GM06990 (cell line): ENCODE data around the gene SCNN1B.

ENCODE experiments used
- DNase-seq: peaks from one replicate; pipeline ENCODE4 v3.0.0-alpha.2; 2011; ENCODE audit not compliant: insufficient read length; ENCODE audit errors: extremely low read depth
- H3K27me3 ChIP-seq: replicated peaks from 2 replicates; pipeline ENCODE4 v1.6.0; 2011; ENCODE audit warnings: low read length; ENCODE audit not compliant: control insufficient read depth, insufficient read depth
- H3K36me3 ChIP-seq: 2 replicates; pipeline ENCODE4 v1.5.1; 2011; ENCODE audit warnings: low read length; ENCODE audit not compliant: control insufficient read depth, insufficient read depth
- H3K4me3 ChIP-seq: replicated peaks from 2 replicates; pipeline ENCODE4 v1.5.1; 2011; ENCODE audit warnings: low read depth, mild to moderate bottlenecking, control low read depth, low read length
- CTCF ChIP-seq: IDR thresholded peaks from 2 replicates; pipeline ENCODE4 v1.5.1; 2011; ENCODE audit warnings: low read length, control low read depth, mild to moderate bottlenecking, inconsistent platforms; ENCODE audit not compliant: insufficient read depth, poor library complexity, severe bottlenecking

The SCNN1B gene

DNA sequence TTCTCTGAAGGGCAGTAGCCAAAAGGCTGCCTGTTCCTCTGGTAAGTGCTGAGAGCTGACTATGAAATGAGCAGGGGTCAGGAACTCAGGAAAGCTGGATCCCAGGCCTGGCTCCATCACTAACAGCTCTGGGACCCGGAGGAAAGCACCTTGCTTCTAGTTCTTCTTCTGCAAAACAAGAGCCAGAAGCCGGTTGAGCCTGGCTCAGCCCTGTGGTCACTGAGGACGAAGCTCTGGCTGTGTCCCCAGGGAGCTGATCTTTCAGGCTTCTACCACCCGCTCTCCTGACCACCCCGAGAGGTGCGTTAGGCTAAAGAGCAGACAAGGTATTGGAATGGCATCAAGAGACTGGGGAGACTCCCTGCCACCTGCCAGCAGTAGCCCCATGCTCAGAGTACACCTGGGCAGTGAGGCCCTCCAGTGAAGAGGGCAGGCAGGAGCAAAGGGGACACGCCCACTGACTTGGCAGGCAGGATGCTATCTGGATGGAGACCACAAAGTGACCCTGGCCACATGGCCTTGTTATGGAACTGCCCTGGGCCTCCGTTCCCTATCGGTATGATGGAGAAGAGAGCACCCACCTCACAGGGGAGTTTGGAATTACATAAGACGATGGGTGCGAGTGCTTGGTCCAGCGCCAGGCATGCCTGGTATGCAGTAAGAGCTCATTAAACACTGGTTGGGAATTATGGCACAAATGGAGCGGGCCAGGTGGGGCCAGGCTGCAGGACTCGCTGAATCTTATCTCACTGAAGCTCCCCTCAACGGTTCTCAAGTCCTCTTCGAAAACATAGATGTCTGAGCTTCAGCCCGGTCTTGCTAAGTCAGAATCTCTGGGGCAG is 89.5 kb downstream of the SCNN1B start:
- Histone ChIP-seq H3K36me3 (peaks cover 17% of the 10 kb centered on the region), H3K27me3 (no peaks in the 10 kb centered on the region), H3K4me3 (no peak overlapping the region)
- TF ChIP-seq CTCF, result no peak
- DNase-seq, result no peak

GRCh38 chr16:23392223-23392600 is 90.1 kb downstream of the SCNN1B start:
- H3K36me3 ChIP-seq, result peaks cover 17% of the 10 kb centered on the region
- no peak overlapping the region for H3K4me3 ChIP-seq
- no peak for TF ChIP-seq CTCF
- DNase-seq, result no peak
- no peaks in the 10 kb centered on the region for H3K27me3 ChIP-seq

DNA sequence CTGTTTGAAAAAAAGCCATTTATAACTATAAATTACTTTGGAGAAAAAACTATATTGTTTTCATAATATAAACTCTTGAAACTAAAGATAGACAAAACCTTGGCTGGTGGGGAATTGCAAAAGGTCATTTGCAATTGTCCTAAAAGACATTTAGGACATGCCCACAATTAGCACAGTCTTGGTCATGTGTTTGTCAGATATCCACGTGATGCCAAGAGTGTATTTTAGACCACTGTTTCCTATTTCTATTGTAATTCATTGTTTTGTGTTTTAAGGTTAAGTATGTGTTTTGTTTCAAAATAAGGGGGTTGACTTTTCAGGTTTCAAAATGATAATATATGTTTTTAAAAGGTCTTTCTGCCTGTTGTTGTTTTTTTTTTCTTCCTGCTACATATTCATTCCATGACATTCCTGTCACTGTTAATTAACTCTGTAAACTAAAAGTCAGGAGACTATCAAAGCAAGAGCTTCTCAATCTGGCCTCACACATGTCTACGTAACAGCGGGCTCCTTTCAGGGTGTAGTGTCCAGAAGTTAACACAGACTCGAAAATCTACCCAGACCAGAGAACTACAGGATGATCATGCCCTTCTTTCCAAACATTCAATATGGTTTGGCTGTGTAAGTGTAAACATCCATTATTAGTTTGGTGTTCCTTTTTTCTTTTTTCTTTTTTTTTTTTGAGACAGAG is 92.2 kb downstream of the SCNN1B start:
- Histone ChIP-seq H3K27me3 (no peaks in the 10 kb centered on the region), H3K36me3 (peaks cover 17% of the 10 kb centered on the region), H3K4me3 (no peak overlapping the region)
- no peak for DNase-seq
- TF ChIP-seq CTCF, result no peak

- no peak overlapping the region for H3K4me3 ChIP-seq
- peaks cover 13% of the 10 kb centered on the region for H3K36me3 ChIP-seq
- H3K27me3 ChIP-seq, result no peaks in the 10 kb centered on the region
- TF ChIP-seq CTCF, result no peak
- DNase-seq, result no peak
Observed at GRCh38 chr16:23395732-23396131, 93.6 kb downstream of the SCNN1B start.

DNA sequence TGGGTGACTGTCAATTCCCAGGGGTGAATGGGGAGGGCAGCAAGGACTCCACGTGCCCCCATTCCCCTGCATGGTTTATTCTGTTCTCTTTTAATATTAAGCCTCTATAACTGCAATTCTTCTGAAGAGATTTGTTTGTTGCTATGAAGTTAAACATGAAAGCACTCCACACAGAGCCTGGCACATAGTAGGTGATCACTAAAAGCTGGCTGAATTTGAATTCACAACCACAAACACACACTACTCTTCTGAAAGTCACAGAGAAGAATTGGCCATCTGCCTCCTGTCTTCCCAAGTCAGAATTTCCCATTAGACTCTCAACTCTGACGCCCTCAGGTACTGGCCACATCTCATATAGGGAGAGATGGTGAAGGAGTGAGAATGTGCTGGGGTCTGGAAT is 95.4 kb downstream of the SCNN1B start:
- H3K27me3 ChIP-seq, result no peaks in the 10 kb centered on the region
- no peak for DNase-seq
- no peak overlapping the region for H3K4me3 ChIP-seq
- peaks cover 7% of the 10 kb centered on the region for H3K36me3 ChIP-seq
- TF ChIP-seq CTCF, result no peak
